ENCODE measurements around the gene EMC9.

DNA sequence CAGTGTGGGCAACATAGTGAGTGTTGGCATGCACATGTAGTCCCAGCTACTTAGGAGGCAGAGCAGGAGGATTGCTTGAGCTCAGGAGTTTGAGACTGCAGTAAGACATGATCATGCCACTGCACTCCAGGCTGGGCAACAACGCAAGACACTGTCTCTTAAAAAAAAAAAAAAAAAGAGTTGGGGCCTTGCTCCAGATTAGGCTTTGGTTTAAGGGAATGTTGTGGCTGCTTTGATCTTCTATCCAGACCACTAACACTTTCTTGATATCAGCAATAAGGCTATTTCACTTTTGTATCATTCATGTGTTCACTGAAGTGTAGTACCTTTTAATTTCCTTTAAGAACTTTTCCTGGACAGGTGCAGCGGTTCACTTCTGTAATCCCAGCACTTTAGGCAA lies 13.7 kb downstream of the EMC9 start:
- TF ChIP-seq POLR2AphosphoS5 (IDR thresholded peaks at IDR 0.05; ENCODE audit: low read depth, low read length) (no peak), POLR2A (IDR thresholded peaks at IDR 0.05; ENCODE audit: low read depth, low read length) (no peak)

All from GM12891 (cell line).